IPS-NIHi7 (cell line): ENCODE measurements around the gene GLMP.
"Not testable (repeated sequence)": the region's sequence is repeated elsewhere in the genome, so short reads cannot be mapped to it uniquely, and the experiment has no call there.

Experiments used
- DNase-seq: peaks from one replicate; pipeline ENCODE4 v3.0.0; 2012; ENCODE audit warnings: mixed read lengths; ENCODE audit errors: extremely low spot score

The GLMP gene

GRCh38 chr1:156295391-156295947 is at the start of gene GLMP:
Gene GLMP (minus strand): TSS chr1:156295679. CDS start chr1:156295645, 34 bp downstream.
- peak; percentile 63 for DNase-seq

GRCh38 chr1:156344409-156344808 is 48.9 kb upstream of the GLMP start:
- DNase-seq: no peak

- DNase-seq: no peak
These were observed 46.9 kb upstream of the GLMP start for GRCh38 chr1:156342166-156342955.

- peak; percentile 99 for DNase-seq
These were observed 42.9 kb upstream of the GLMP start, which contains the start of the genes CCT3 and TSACC for GRCh38 chr1:156338180-156338976. Gene CCT3 (minus strand): TSS chr1:156338292. CDS start chr1:156338184, 108 bp downstream. Gene TSACC (plus strand): TSS chr1:156338526. CDS start chr1:156339758, 1,232 bp downstream.

GRCh38 chr1:156337888-156338179 is 42.4 kb upstream of the GLMP start:
- DNase-seq: no peak

DNA sequence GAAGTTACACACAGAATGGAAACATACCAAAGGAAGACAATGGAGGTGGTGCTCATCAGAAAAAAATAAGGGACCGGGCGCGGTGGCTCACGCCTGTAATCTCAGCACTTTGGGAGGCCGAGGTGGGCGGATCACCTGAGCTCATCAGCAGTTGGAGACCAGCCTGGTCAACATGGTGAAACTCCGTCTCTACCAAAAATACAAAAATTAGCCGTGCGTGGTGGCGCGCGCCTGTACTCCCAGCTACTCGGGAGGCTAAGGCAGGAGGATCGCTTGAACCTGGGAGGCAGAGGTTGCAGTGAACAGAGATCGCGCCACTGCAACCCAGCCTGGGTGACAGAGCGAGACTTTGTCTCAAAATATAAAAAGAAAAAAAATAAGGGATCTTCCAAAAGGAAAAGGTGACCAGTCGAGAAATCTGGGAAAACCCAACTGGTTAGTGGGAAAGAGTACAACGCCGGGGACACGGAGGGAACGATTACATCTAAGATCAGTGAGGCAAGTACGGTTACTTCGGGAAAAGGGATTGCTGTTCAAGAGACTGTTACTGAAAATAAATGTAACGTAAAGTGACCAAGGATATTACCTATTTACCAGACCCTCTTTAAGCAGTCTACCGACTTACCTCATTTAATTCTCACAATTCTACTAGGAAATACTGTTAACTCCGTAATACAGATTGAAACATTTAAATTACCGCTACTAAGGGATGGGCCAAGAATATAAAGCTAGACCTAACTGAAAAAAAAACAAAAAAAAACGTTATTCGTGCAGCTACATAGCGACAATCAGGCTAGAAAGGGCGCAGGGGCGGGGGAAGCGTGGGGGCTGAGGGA is 41.8 kb upstream of the GLMP start:
- DNase-seq: no peak

DNA sequence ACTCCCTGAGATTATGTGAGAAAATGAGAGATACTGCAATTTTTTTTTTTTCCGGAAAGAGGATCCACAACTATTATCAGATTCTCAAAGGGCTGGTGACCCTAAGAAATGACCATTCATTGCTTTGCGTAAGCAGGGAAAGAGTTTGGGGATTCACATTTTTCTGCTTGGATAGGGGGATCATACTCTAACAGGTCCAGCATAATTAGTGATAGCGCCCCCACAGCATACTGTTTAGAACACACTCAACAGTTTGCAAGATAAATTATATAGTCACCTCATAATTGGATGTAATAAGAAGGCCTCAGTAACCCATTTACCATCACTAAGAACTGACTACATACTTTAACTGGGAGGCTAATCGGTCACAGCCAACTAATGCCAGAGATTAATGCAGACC is 40.8 kb upstream of the GLMP start:
- no peak for DNase-seq

DNA sequence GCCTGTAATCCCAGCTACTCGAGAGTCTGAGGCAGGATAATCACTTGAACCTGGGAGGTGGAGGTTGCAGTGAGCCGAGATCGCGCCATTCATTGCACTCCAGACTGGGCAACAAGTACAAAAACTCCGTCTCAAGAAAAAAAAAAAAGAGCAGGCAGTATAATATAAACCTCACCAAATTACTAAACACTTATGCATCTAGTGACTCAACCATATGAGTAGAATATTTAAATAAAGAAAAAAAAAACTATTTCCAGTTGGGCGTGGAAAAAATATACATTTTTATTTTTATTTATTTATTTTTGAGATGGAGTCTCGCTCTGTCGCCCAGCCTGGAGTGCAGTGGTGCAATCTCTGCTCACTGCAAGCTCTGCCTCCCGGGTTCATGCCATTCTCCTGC is 27.7 kb upstream of the GLMP start:
- DNase-seq: not testable (repeated sequence)

DNA sequence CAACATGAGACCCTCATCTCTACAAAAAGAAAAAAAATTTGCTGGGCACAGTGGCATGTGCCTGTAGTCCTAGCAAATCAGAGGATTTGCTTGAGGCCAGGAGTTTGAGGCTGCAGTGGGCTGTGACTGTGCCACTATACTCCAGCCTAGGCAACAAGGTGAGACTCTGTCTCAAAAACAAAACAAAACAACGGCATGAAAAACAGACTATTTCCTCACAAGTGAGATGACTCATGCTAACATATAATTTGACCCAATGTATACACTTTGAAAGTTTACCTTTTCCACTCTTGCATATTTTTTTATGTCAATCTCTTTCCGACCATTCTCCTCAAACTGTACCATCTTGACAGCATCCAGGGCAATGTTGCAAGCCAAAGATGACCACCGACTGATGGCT is 25.1 kb upstream of the GLMP start:
- DNase-seq: no peak

DNA sequence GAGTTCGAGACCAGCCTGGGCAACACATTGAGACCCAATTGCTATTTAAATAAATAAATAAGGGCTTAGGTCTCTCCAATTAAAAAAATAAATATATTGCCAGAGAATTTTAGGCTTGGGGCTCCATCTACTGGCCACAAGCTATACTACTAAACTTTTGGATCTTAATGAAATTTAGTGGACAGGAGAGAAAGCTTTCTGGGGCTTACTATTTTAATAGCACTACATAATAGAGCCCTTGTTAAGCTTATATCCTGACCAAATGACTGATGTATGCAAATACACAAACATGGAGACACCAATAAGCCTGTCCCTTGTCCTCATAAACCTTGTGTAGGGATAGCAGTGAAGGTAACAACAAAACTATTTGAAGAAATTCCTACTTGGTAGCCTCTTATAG is 24.2 kb upstream of the GLMP start:
- no peak for DNase-seq

DNA sequence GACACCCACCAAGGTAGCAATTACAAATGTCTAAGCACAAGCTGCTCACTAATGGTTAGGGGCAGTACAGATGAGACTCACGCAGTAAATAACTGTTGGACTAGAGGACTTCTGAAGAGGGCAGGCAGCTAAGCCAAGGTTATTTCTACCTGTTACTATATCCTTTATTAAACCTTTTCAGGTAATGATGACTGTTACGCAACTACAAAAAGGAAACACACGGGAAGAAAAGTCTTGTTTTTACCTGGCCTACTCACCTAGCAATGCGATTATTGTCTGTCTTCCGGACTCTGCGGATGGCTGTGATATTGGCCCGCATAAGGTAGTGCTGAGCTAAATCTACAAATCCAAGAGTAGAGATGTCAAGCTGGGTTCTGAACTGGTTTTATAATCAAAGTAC is 21.4 kb upstream of the GLMP start:
- DNase-seq: no peak

GRCh38 chr1:156310962-156311361 is 15.5 kb upstream of the GLMP start:
- DNase-seq: no peak

GRCh38 chr1:156308078-156308477 is 12.6 kb upstream of the GLMP start:
- no peak for DNase-seq

DNA sequence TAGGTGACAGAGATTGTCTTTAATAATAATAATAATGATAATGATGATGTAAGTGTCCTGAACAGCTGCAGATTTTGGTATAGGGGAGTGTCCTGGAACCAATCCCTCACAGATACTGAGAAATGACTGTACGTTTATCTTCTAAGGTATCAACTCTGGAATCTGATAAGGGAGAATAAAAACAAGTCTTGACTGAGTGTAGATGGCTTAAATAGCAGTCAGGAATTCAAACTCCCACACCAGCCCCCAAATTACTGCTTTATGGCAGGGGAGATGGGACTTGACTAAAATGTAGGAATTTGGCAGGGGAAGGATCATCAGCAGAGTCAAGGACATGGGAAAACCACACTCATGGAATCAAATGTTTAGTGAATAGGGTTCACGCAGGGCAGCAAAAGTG is 9.7 kb upstream of the GLMP start:
- DNase-seq: no peak

DNA sequence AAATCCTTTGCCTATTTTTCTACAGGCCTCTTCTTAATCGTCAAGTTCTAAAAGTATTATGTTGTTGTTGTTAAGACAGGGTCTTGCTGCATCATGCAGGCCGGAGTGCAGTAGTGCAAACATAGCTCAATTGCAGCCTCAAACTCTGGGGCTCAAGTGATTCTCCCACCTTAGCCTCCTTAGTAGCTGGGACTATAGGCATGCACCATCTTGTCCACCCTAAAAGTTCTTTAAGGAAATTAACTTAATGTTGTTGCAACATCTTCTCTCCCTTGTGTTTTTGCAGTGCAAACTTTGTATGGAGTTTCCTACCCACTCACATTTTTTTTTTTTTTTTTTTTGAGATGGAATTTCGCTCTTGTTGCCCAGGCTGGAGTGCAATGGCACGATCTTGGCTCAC is 7.8 kb upstream of the GLMP start:
- DNase-seq: no peak

DNA sequence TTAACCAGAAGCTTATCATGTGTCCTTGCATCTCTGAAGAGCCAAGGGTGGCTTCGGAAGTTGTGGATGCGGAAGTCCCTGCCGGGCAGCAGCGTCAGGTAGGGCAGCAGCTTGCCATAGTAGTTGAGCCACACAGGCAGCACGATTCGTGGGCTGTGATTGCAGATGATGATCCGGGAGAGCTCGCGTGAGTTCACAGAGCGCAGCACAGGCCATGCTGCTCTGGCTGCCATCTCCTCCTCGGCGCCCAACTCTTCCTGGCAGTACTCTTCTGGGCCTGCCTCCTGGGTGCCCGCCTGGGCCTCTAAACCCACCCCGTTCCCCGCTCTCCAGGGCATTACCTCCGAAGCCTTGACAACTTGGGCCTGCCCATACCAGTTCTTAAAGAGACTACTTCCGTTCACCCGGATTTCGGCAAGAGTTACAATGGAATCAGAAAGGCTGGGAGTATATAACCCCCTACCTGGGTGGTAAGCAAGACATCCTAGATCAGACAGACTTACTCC is 3.4 kb upstream of the GLMP start, which contains the start of gene VHLL:
Gene VHLL, minus strand, starts transcription at position 456 of the 506 bp plus-strand sequence. Its CDS starts 118 bp downstream, at position 338.
- DNase-seq: no peak

DNA sequence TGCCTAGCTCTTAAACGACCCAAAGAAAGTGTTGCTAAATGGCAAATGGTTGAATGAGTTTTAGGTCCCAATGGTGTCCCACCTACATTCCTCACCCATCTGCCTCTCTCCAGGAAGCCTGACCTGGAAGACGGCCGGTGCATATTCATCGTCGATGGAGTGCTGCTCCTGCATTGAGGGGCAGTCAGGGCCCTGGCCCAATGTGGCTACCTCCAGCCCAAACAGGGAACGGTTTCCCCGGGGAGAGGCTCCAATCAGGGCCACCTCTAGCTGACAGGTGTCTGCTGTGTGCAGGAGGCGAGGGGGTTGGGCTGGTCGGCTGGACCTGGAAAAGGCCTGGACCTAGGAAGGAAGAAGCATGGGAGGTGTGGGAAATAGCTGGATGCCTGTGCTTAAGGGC is 1.6 kb downstream of the GLMP start:
- no peak for DNase-seq

DNA sequence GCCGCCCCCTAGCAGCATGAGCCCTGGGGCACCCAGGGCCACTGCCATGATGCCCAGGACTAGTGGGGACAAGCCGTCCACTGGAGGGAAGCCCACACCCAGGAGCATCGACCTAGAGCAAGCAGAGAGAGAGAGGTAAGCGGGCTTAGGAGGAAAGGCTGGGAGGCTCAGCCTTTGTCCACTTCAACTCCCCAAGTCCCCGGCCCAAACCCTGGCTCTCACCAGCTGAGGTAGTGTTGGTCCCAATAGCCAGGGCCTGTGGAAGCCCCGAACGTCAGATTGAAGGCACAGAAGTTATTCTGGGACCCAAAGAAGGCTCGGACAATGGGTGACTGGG is 2.4 kb downstream of the GLMP start:
- no peak for DNase-seq

- peak; percentile 98 for DNase-seq
These were observed 4.0 kb downstream of the GLMP start for GRCh38 chr1:156291226-156292061.

DNA sequence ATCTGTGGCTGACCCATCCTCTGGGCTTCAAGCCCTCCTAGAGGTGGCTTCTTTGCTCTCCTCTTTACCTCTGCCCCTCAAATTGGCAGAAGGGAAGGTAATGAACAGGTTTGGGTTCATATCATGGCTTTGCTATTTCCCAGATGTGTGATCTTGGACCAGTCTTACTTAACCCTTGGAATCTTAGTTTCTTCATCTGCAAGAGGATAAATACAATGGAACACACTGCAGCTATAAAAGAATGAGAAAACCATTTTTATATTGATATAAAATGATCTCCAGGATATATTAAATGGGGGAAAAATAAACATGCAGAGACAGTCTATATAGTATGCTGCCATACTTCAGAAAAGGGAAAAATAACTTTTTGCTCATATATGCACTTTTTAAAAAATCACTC is 5.6 kb downstream of the GLMP start:
- DNase-seq: no peak

DNA sequence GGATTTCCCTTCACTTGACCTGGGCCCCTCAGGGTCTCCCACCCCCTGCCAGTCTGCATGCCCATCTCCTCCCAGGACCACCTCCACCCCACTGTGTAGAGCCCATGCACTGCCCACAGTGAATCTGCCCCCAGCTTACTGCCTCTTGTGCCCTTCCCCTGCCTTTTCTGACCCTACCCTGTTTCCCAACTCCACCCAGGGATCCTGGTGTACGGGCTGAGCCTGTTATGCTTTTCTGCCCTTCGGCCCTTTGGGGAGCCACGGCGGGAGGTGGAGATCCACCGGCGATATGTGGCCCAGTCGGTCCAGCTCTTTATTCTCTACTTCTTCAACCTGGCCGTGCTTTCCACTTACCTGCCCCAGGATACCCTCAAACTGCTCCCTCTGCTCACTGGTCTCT is 9.4 kb downstream of the GLMP start:
- no peak for DNase-seq
